HAP-1 (cell line): ENCODE measurements around the gene GMCL2.
A peak's percentile ranks its signal among the peaks of the same experiment; 100 is the strongest.

Experiments
- DNase-seq, 2 experiments: peaks; one replicate each; pipeline ENCODE4 v3.0.0-alpha.2; 2016 to 2020; ENCODE audit warnings: low spot score in 2 of 2
- H3K27me3 ChIP-seq: fragments of 250-450 bp; sonication (Bioruptor Pico); 2 replicates; pipeline ENCODE4 v1.5.1; 2020; ENCODE audit warnings: low read depth, mild to moderate bottlenecking, moderate library complexity
- H3K36me3 ChIP-seq: fragments of 250-450 bp; sonication (Bioruptor Pico); replicated peaks from 2 replicates; pipeline ENCODE4 v1.5.1; 2020; ENCODE audit warnings: mild to moderate bottlenecking
- H3K4me1 ChIP-seq: fragments of 250-450 bp; sonication (Bioruptor Pico); 2 replicates; pipeline ENCODE4 v1.5.1; 2020; ENCODE audit warnings: mild to moderate bottlenecking
- H3K4me3 ChIP-seq: fragments of 250-450 bp; sonication (Bioruptor Pico); 2 replicates; pipeline ENCODE4 v1.5.1; 2020; ENCODE audit warnings: mild to moderate bottlenecking, moderate library complexity
- H3K9me3 ChIP-seq: fragments of 250-450 bp; sonication (Bioruptor Pico); 2 replicates; pipeline ENCODE4 v1.5.1; 2020; ENCODE audit warnings: mild to moderate bottlenecking, moderate library complexity
- in situ Hi-C: fragments of 300-500 bp; cut with MboI; formaldehyde crosslinking; loops from 3 replicates; pipeline ENCODE4 v1.14.3; 2020; ENCODE audit warnings: low sequenced_read_pairs, inconsistent platforms, mixed read lengths

GMCL2 gene

GRCh38 chr5:178215280-178216002, 28.3 kb upstream of the GMCL2 start:
- Histone ChIP-seq H3K36me3 (peaks cover 81% of the 10 kb centered on the region), H3K4me1 (0 out of 2 replicates have a peak, but pooled peaks cover 4% of the 10 kb centered on the region), H3K27me3 (no peaks in the 10 kb centered on the region), H3K9me3 (no peaks in the 10 kb centered on the region), H3K4me3 (no peak overlapping the region)
- in situ Hi-C loops: no loop called here
- peak in 1 of 2 experiments; percentile 20 for DNase-seq

- no peaks in the 10 kb centered on the region for H3K9me3 ChIP-seq
- 0 out of 2 replicates have a peak, but pooled peaks cover 4% of the 10 kb centered on the region for H3K4me1 ChIP-seq
- H3K4me3 ChIP-seq: no peak overlapping the region
- DNase-seq: no peak
- in situ Hi-C loops: no loop called here
- H3K27me3 ChIP-seq: no peaks in the 10 kb centered on the region
- H3K36me3 ChIP-seq: peaks cover 87% of the 10 kb centered on the region
Observed at GRCh38 chr5:178214160-178214803, 27.1 kb upstream of the GMCL2 start.

- in situ Hi-C loops: no loop called here
- Histone ChIP-seq H3K36me3 (peaks cover 92% of the 10 kb centered on the region), H3K27me3 (no peaks in the 10 kb centered on the region), H3K9me3 (no peaks in the 10 kb centered on the region), H3K4me1 (0 out of 2 replicates have a peak, but pooled peaks cover 4% of the 10 kb centered on the region), H3K4me3 (no peak overlapping the region)
- peak in 1 of 2 experiments; percentile 30 for DNase-seq
Observed at GRCh38 chr5:178213748-178214151, 26.6 kb upstream of the GMCL2 start.

GRCh38 chr5:178213003-178213461, 25.9 kb upstream of the GMCL2 start:
- Histone ChIP-seq H3K27me3 (no peaks in the 10 kb centered on the region), H3K4me3 (no peak overlapping the region), H3K36me3 (peaks cover 93% of the 10 kb centered on the region), H3K4me1 (no peaks in the 10 kb centered on the region), H3K9me3 (no peaks in the 10 kb centered on the region)
- peak in 1 of 2 experiments; percentile 15 for DNase-seq
- in situ Hi-C loops: no loop called here

DNA sequence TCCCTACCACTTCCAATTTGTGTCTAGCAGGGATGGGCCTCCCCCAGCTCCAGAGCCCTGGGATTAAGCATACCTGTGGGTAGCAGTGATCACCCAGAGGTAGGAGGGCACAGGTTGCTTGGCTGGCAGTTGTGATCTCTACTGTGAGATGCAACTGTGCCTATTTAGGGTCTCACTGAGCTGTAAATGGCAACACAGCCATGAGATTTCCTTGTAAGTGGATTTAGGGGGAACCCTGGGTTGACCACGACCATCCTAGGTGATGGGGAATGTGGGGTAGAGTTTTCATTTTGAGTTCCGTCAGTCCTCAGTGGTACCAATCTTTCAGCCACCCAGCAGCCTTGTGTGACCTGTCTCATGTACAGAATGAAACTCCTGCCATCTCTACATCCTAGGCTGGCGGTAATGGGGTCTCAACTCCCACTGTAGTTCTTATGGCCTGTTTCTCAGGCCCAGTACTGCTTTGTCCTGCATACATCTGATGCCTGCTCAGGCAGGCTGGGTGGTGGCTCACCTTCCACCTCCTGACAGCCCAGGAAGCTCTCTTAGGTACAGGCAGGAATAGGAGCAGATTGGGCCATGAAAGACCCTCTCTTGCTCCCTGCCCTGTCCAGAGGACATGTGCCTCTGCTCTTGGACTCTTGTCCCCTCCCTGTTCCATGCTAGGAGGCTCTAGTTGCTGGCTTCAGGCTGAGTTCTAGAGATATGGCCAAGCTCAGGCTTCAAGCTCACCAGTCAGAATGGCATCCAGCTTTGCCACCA, 25.3 kb upstream of the GMCL2 start:
- Histone ChIP-seq H3K4me1 (no peaks in the 10 kb centered on the region), H3K27me3 (no peaks in the 10 kb centered on the region), H3K36me3 (peaks cover 99% of the 10 kb centered on the region), H3K9me3 (no peaks in the 10 kb centered on the region), H3K4me3 (no peak overlapping the region)
- no peak for DNase-seq
- in situ Hi-C loops: no loop called here

DNA sequence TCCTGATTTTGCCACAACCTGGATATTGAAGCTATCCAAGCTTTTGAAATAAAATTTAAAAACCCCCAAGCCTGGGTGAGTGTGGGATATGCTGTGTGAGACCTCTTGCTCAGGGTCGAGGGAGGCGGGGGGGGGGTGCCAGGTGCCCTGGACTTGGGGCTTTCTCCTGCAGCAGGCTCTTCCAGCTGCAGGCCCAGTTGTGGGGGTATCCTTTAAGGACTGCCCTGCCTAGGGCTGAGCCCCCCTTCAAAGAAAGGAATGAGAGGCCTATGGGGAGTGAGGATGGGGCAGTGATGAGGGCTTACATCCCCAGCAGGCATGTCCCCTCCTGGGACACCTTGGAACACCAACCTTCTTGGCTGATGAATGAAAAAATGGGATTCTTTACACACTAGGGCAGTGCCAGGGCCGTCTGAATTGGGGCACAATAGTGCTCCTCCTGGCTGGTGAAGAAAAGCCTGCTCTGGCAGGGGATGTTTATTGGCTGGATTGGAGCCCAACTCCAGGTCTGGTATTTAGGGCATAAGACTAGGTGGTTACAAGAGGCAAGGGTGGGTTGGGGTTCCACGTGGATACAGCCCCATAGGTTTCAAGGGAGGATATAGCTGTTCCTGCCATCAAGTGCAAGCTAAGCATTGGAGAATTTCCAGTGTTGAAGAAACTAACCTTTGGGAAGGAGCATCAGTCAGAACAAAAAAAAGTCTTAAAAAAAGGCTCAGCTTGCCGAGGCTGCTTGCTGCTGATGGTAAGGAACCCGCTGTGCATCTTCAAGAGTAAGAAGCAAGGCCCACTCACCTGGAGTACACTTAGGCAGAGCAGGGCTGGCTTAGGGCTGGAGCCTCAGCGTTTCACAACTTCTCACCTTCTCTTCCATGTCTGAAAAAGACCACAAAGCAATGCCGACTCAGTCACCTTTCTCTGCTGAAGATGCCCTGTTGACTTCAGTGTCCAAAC, 24.2 kb upstream of the GMCL2 start:
- Histone ChIP-seq H3K4me3 (no peak overlapping the region), H3K9me3 (no peaks in the 10 kb centered on the region), H3K36me3 (peaks cover 100% of the 10 kb centered on the region), H3K27me3 (no peaks in the 10 kb centered on the region), H3K4me1 (peaks cover 1% of the 10 kb centered on the region; the same call in 1 of the 2 replicates)
- no peak for DNase-seq
- in situ Hi-C loops: no loop called here

DNA sequence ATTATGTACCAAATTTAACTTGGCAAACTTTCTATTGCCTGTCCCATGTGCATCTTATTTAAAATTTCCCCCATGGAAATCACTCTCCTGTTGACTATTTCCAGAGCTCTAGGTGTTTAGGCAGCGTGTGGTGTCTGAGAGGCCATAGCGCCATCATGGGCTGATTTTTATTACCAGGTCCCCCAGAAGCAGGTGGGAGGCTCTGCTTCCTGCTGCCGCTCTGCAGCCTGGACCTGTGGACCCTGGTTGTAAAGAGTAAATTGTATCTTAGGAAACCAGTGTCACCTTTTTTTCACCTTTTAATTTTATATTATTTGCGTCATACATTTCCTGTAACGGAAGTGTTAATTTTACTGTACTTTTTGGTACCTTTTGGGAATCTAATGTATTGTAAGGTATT, 23.5 kb upstream of the GMCL2 start:
- in situ Hi-C loops: no loop called here
- Histone ChIP-seq H3K4me3 (no peak overlapping the region), H3K36me3 (peaks cover 100% of the 10 kb centered on the region), H3K9me3 (no peaks in the 10 kb centered on the region), H3K4me1 (peaks cover 7% of the 10 kb centered on the region; the same call in 1 of the 2 replicates), H3K27me3 (no peaks in the 10 kb centered on the region)
- DNase-seq: no peak

GRCh38 chr5:178210073-178210535, 22.9 kb upstream of the GMCL2 start:
- in situ Hi-C loops: no loop called here
- Histone ChIP-seq H3K36me3 (peaks cover 100% of the 10 kb centered on the region), H3K27me3 (no peaks in the 10 kb centered on the region), H3K4me3 (no peak overlapping the region), H3K4me1 (peaks cover 7% of the 10 kb centered on the region; the same call in 1 of the 2 replicates), H3K9me3 (no peaks in the 10 kb centered on the region)
- DNase-seq: peak in 1 of 2 experiments; percentile 23

DNA sequence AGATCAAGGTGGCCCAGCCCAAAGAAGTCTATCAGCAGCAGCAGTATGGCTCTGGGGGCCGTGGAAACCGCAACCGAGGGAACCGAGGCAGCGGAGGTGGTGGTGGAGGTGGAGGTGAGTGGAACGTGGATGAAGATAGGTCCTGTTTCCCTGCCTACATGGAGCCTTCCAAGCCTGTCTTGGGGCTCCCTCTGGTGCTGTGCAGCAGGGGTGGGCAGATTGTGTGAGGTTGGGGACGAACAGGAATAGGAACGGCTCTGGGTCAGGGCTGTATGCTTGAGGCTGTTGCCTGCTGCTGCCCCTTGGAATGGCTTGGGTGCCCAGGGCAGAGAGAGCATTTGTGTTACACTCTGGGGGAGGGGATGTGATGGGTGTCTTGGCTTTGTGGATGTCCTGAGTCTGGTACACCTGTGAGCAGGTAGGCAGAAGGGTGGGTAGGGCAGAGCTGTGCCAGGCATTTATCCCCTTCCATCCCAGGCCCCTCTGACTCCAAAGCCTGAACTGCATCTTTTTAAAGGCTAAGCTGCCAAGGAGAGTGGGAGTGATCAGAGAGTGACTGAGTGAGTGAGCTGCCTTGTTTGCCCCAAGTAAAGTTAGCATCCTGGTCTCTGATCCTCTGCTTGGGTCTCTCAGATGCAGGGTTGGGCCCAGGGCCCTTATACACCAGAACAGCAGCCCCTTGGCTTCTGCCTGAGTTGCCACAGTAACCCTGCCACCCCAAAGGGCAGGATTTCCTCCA, 22.3 kb upstream of the GMCL2 start:
- no peaks in the 10 kb centered on the region for H3K27me3 ChIP-seq
- no peak overlapping the region for H3K4me3 ChIP-seq
- H3K9me3 ChIP-seq: no peaks in the 10 kb centered on the region
- peaks cover 7% of the 10 kb centered on the region; the same call in 1 of the 2 replicates for H3K4me1 ChIP-seq
- in situ Hi-C loops: no loop called here
- peaks cover 99% of the 10 kb centered on the region for H3K36me3 ChIP-seq
- no peak for DNase-seq

- H3K9me3 ChIP-seq: no peaks in the 10 kb centered on the region
- in situ Hi-C loops: no loop called here
- H3K4me3 ChIP-seq: no peak overlapping the region
- peaks cover 92% of the 10 kb centered on the region for H3K36me3 ChIP-seq
- H3K4me1 ChIP-seq: peaks cover 7% of the 10 kb centered on the region
- H3K27me3 ChIP-seq: no peaks in the 10 kb centered on the region
- DNase-seq: peak in 1 of 2 experiments; percentile 37
Observed at GRCh38 chr5:178208540-178209227, 21.5 kb upstream of the GMCL2 start.

- Histone ChIP-seq H3K4me1 (peaks cover 7% of the 10 kb centered on the region), H3K36me3 (peaks cover 84% of the 10 kb centered on the region), H3K9me3 (no peaks in the 10 kb centered on the region), H3K4me3 (no peak overlapping the region), H3K27me3 (no peaks in the 10 kb centered on the region)
- no peak for DNase-seq
- in situ Hi-C loops: no loop called here
Observed at GRCh38 chr5:178207917-178208280, 20.7 kb upstream of the GMCL2 start.
